Gastroesophageal sphincter (tissue), 3 donors: ENCODE results near the gene PIK3C2G.

ENCODE experiments used
- CTCF ChIP-seq, 4 experiments: fragments of 200-600 bp in 2 of 4; fragments of 450-650 bp in 2 of 4; sonication (generic) in 1 of 4; IDR thresholded peaks; one replicate each; pipeline ENCODE4 v1.5.1; 2017 to 2019; ENCODE audit warnings: antibody characterized with exemption in 4 of 4, mild to moderate bottlenecking in 2 of 4, moderate library complexity in 2 of 4
- POLR2A ChIP-seq, 2 donors: fragments of 450-650 bp; IDR thresholded peaks; one replicate each; pipeline ENCODE4 v1.6.1; 2017; ENCODE audit warnings: antibody characterized with exemption in 2 of 2, mild to moderate bottlenecking in 2 of 2, moderate library complexity in 1 of 2

DNA sequence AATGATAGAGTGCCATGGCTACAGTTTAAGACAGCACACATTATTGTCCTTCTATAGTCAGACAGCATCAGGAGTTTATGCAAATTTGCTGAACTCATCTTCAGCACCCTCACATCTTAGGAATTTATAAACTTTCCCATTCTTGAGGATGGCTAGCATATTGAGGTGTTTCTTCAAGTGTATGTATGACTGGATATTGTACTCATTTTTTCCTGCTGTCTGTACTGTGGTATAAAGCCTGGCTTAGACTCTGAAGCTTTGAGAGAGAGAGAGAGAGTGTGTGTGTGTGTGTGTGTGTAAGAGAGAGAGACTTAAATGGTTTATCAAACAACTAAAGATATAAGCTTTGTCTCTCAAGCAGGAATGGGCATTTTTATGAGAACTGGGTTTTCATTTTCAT lies 161.6 kb downstream of the PIK3C2G start:
- TF ChIP-seq CTCF (IDR thresholded peaks at IDR 0.05) (no peak), POLR2A (IDR thresholded peaks at IDR 0.05) (no peak)
